K562 (cell line): Measurements from ENCODE around the gene DAB2IP. TPM values are rescaled to one million over a fixed set of nuclear protein-coding genes. Genes with fewer than 3 reads are reported as not detected.

Experiments
- ATAC-seq: fragments of 200-7000 bp; cut with Tn5 transposase; 3 replicates; pipeline ENCODE4 v1.9.1; 2020; ENCODE audit warnings: moderate library complexity
- BruUV-seq: library from RNA; stranded (reverse); fragments of 400-500 nt; replicated peaks from 2 replicates; lab custom pipeline; 2021; lab: Mats Ljungman, UMichigan
- CTCF ChIA-PET: fragments of 300-600 bp; formaldehyde crosslinking; extraction: SDS; loops from one replicate; lab custom pipeline; 2021; ENCODE audit warnings: low intra/inter-chr PET ratio; lab: Yijun Ruan, JAX
- POLR2A ChIA-PET: fragments of 300-600, 350-650 bp; sonication (Branson Sonifier 250); formaldehyde crosslinking; extraction: SDS; loops from one replicate; lab custom pipeline; 2021; ENCODE audit warnings: antibody characterized with exemption, inconsistent platforms; lab: Yijun Ruan, JAX
- DNase-seq, 4 experiments: peaks; one replicate each; pipeline versions ENCODE4 v3.0.0 to v3.0.0-alpha.2; 2011 to 2018; ENCODE audit warnings: low spot score in 3 of 4, mixed read lengths in 3 of 4; ENCODE audit errors: extremely low read depth in 1 of 4
- FAIRE-seq: peaks from 2 replicates; lab custom pipeline; 2011; peaks lifted over from hg19 to GRCh38; lab: Jason Lieb, UNC
- H2AFZ ChIP-seq: 2 replicates; pipeline ENCODE4 v1.6.0; 2011; ENCODE audit warnings: low read depth, low read length, control low read depth, inconsistent platforms
- H3K27ac ChIP-seq: fragments of 200-600 bp; 3 replicates; pipeline ENCODE4 v1.8.0; 2011; ENCODE audit warnings: low read depth, mild to moderate bottlenecking, control low read depth, inconsistent platforms, low read length, moderate library complexity, mixed read lengths; ENCODE audit errors: extremely low read depth
- H3K27me3 ChIP-seq, 2 experiments: fragments of 300-600 bp in 1 of 2; 2 replicates in 1 of 2; 3 replicates in 1 of 2; pipeline versions ENCODE4 v1.6.0 to v1.8.0; 2011; ENCODE audit warnings: inconsistent platforms in 2 of 2, low read length in 2 of 2, mild to moderate bottlenecking in 1 of 2, mixed read lengths in 1 of 2, moderate library complexity in 1 of 2; ENCODE audit not compliant: control insufficient read depth in 2 of 2, insufficient read depth in 2 of 2
- H3K36me3 ChIP-seq: fragments of 300-600 bp; 3 replicates; pipeline ENCODE4 v1.8.0; 2011; ENCODE audit warnings: mild to moderate bottlenecking, low read length, inconsistent platforms; ENCODE audit not compliant: control insufficient read depth, insufficient read depth
- H3K4me1 ChIP-seq, 2 experiments: fragments of 200-600 bp in 1 of 2; replicated peaks in 1 of 2; 2 replicates in 1 of 2; 3 replicates in 1 of 2; pipeline versions ENCODE4 v1.5.1 to v1.8.0; 2011; ENCODE audit warnings: inconsistent platforms in 2 of 2, low read length in 2 of 2, mild to moderate bottlenecking in 1 of 2, mixed read lengths in 1 of 2, moderate library complexity in 1 of 2; ENCODE audit not compliant: control insufficient read depth in 2 of 2, insufficient read depth in 2 of 2
- H3K4me2 ChIP-seq: 2 replicates; pipeline ENCODE4 v1.6.1; 2011; ENCODE audit warnings: low read length, control low read depth, inconsistent platforms, mixed read lengths; ENCODE audit not compliant: insufficient read depth
- H3K4me3 ChIP-seq: fragments of 200-600 bp; sonication (generic), shearing (Covaris generic); 2 replicates; pipeline ENCODE4 v1.5.1; 2016; ENCODE audit warnings: control low read depth, inconsistent platforms
- H3K79me2 ChIP-seq: fragments of 200-600 bp; 3 replicates; pipeline ENCODE4 v1.8.0; 2011; ENCODE audit warnings: low read length, inconsistent platforms; ENCODE audit not compliant: control insufficient read depth, insufficient read depth
- H3K9ac ChIP-seq, 2 experiments: 2 replicates each; pipeline versions ENCODE4 v1.6.0 to v1.6.1; 2011; ENCODE audit warnings: low read depth in 2 of 2, low read length in 2 of 2, control low read depth in 1 of 2, inconsistent platforms in 1 of 2, mild to moderate bottlenecking in 1 of 2, mixed read lengths in 1 of 2; ENCODE audit not compliant: insufficient read depth in 1 of 2
- H3K9me1 ChIP-seq: one replicate; pipeline ENCODE4 v1.6.0; 2011; ENCODE audit warnings: inconsistent platforms, mild to moderate bottlenecking, low read length, moderate library complexity; ENCODE audit not compliant: control insufficient read depth, insufficient read depth
- H3K9me3 ChIP-seq: replicated peaks from 2 replicates; pipeline ENCODE4 v1.5.1; 2011; ENCODE audit warnings: low read depth, low read length, inconsistent platforms; ENCODE audit not compliant: control insufficient read depth, insufficient read depth
- H4K20me1 ChIP-seq: replicated peaks from 2 replicates; pipeline ENCODE4 v1.6.1; 2011; ENCODE audit warnings: low read length, inconsistent platforms, mixed read lengths; ENCODE audit not compliant: control insufficient read depth, insufficient read depth
- ARID1B ChIP-seq: fragments of 450-650 bp; IDR thresholded peaks from 2 replicates; pipeline ENCODE4 v1.6.1; 2016; ENCODE audit warnings: antibody characterized with exemption, mild to moderate bottlenecking, inconsistent platforms
- BMI1 ChIP-seq: fragments of 150-350 bp; IDR thresholded peaks from 2 replicates; pipeline ENCODE4 v1.6.1; 2014; ENCODE audit warnings: low read length
- BRCA1 ChIP-seq, 2 experiments: fragments of 450-650 bp in 1 of 2; sonication (generic) in 1 of 2; formaldehyde crosslinking in 1 of 2; IDR thresholded peaks; 2 replicates each; pipeline versions ENCODE4 v1.5.0 to v1.6.1; 2017 to 2020; ENCODE audit warnings: mild to moderate bottlenecking in 1 of 2, missing genetic modification reagents in 1 of 2
- ESRRA ChIP-seq: fragments of 450-650 bp; IDR thresholded peaks from 2 replicates; pipeline ENCODE4 v1.6.1; 2014; ENCODE audit warnings: low read depth, mild to moderate bottlenecking, moderate library complexity, borderline replicate concordance
- GATA2 ChIP-seq: sonication (generic); formaldehyde crosslinking; IDR thresholded peaks from 2 replicates; pipeline ENCODE4 v1.4.0; 2020; ENCODE audit warnings: mild to moderate bottlenecking, missing genetic modification reagents
- MAZ ChIP-seq, 2 experiments: fragments of 450-650 bp in 1 of 2; sonication (generic) in 1 of 2; formaldehyde crosslinking; IDR thresholded peaks in 1 of 2; conservative IDR thresholded peaks in 1 of 2; 2 replicates each; pipeline versions ENCODE4 v1.4.0 to v1.5.0; 2020; ENCODE audit warnings: mild to moderate bottlenecking in 1 of 2, missing genetic modification reagents in 1 of 2
- MTA2 ChIP-seq: fragments of 450-650 bp; IDR thresholded peaks from 2 replicates; pipeline ENCODE4 v1.6.1; 2016; ENCODE audit warnings: low read depth
- MYBL2 ChIP-seq, 2 experiments: fragments of 450-650 bp in 1 of 2; sonication (generic) in 1 of 2; formaldehyde crosslinking in 1 of 2; IDR thresholded peaks; 2 replicates each; pipeline versions ENCODE4 v1.6.1 to v1.8.1; 2017 to 2022; ENCODE audit warnings: borderline replicate concordance in 1 of 2, inconsistent platforms in 1 of 2, low read depth in 1 of 2, mild to moderate bottlenecking in 1 of 2, missing genetic modification reagents in 1 of 2, moderate library complexity in 1 of 2
- PML ChIP-seq: IDR thresholded peaks from 2 replicates; pipeline ENCODE4 v1.6.1; 2012; ENCODE audit warnings: low read length, inconsistent platforms
- POLR2G ChIP-seq: fragments of 200-400 bp; formaldehyde crosslinking; IDR thresholded peaks from 2 replicates; pipeline ENCODE4 v1.6.1; 2017; ENCODE audit warnings: low read depth, mild to moderate bottlenecking, antibody characterized with exemption, low read length, moderate library complexity
- TAL1 ChIP-seq: fragments of 450-650 bp; IDR thresholded peaks from 2 replicates; pipeline ENCODE4 v1.6.1; 2016; ENCODE audit warnings: mild to moderate bottlenecking
- ZBTB1 ChIP-seq: sonication (generic); formaldehyde crosslinking; IDR thresholded peaks from 2 replicates; pipeline ENCODE4 v1.8.1; 2023; ENCODE audit warnings: missing genetic modification reagents, low read depth, mild to moderate bottlenecking, borderline replicate concordance
- ZMIZ1 ChIP-seq, 2 experiments: fragments of 150-350 bp in 1 of 2; IDR thresholded peaks; 2 replicates each; pipeline ENCODE4 v1.6.1; 2012 to 2016; ENCODE audit warnings: low read depth in 2 of 2, low read length in 2 of 2, mild to moderate bottlenecking in 1 of 2, moderate library complexity in 1 of 2
- WGBS: fragments of 100-300 bp; shearing (Covaris generic); methylation state at CpG from one replicate; pipeline ENCODE4 v1.1.6; 2016; ENCODE audit warnings: low coverage, mixed read lengths; ENCODE audit not compliant: insufficient coverage; ENCODE audit errors: missing lambda C conversion rate; 5-methylcytosine and 5-hydroxymethylcytosine counted together
- in situ Hi-C: fragments of 300-500 bp; cut with MboI; formaldehyde crosslinking; loops from 4 replicates; pipeline ENCODE4 v1.15.0; 2018; ENCODE audit warnings: inconsistent platforms, mixed read lengths
- intact Hi-C: fragments of 100-400 bp; cut with micrococcal nuclease; formaldehyde crosslinking; loops from 2 replicates; pipeline ENCODE4 v1.14.2; 2022
- polyA plus RNA-seq, 8 experiments: library from polyadenylated mRNA; depleted of rRNA in 4 of 8; stranded (reverse) in 5 of 8; unstranded in 3 of 8; fragments of >200 nt; fragmentation: Nextera tagmentation in 2 of 8; fragmentation: Illumina TruSeq in 1 of 8; extraction: Ambion mirVana in 2 of 8; extraction: Trizol in 1 of 8; gene quantifications; 2 replicates each; pipeline versions ENCODE4 v1.2.1 to v1.2.3, GENCODE V29; 2011 to 2014; ENCODE audit warnings: inconsistent platforms in 1 of 8, missing spikeins in 1 of 8
- total RNA-seq, 7 experiments: library from RNA; depleted of rRNA in 6 of 7; stranded (reverse); fragments of >200 nt in 6 of 7; fragmentation: Illumina TruSeq in 2 of 7; extraction: Trizol in 2 of 7; gene quantifications; 2 replicates each; pipeline versions ENCODE4 v1.2.1 to v1.2.3, GENCODE V29; 2011 to 2021; ENCODE audit warnings: low replicate concordance in 1 of 7
- TF ChIP-seq, protein P1 (sequence below): fragments of 450-650 bp; IDR thresholded peaks from 2 replicates; pipeline ENCODE4 v1.6.1; 2016; ENCODE audit warnings: low read depth, mild to moderate bottlenecking, moderate library complexity

DAB2IP gene
- total and polyA plus RNA-seq, 9 of the 15 experiments (the other 6 are each of a cell fraction or from before 2014, with no cell fraction given): 0.04 to 0.31 (median 0.08) TPM; not detected in 5

GRCh38 chr9:121645853-121646807, 5.3 kb upstream of the DAB2IP start (continued):
- no peak for TF ChIP-seq BRCA1 (IDR thresholded peaks at IDR 0.05)
- TF ChIP-seq BRCA1 (CRISPR knock-in tag; IDR thresholded peaks at IDR 0.05): no peak
- no peak for TF ChIP-seq ZBTB1 (CRISPR knock-in tag)

GRCh38 chr9:121646992-121647391, 4.4 kb upstream of the DAB2IP start:
- H3K4me3 ChIP-seq: no peak overlapping the region
- FAIRE-seq (peak; percentile 84), ATAC-seq (peak; percentile 57), DNase-seq (peak; percentile 63 to 72 (median 68))
- in situ Hi-C loops (no loop called here), intact Hi-C loops (no loop called here)
- no peak overlapping the region for H3K9ac ChIP-seq
- H3K27ac ChIP-seq: no peak overlapping the region
- ChIA-PET CTCF (no interaction called here), POLR2A (interaction anchor here (0.7 kb wide), 1 partner anchor 10 kb away, joined by 3 read pairs; no protein-coding TSS in a partner anchor)
- no TSS peak for BruUV-seq
- H3K79me2 ChIP-seq: no peaks in the 10 kb centered on the region
- WGBS: 0% methylated on average over 1 of the region's 1 CpG
- peaks cover 13% of the 10 kb centered on the region; the same call in 1 of the 2 replicates for H4K20me1 ChIP-seq
- H3K4me1 ChIP-seq: peaks cover 0 to 15% of the 10 kb centered on the region in 2 experiments; a peak in 3 of 5 replicates
- no peak overlapping the region for H3K4me2 ChIP-seq
- no peaks in the 10 kb centered on the region for H3K9me1 ChIP-seq
- H3K27me3 ChIP-seq: peaks cover 12 to 34% of the 10 kb centered on the region in 2 experiments
- H2AFZ ChIP-seq: no peak overlapping the region
- no peaks in the 10 kb centered on the region for H3K9me3 ChIP-seq
- H3K36me3 ChIP-seq: no peaks in the 10 kb centered on the region
- TF ChIP-seq MTA2: peak; percentile 42; the same call in 1 of the 2 replicates
- peak; percentile 49; the same call in 1 of the 2 replicates for TF ChIP-seq GATA2 (CRISPR knock-in tag)
- TF ChIP-seq, protein P1, sequence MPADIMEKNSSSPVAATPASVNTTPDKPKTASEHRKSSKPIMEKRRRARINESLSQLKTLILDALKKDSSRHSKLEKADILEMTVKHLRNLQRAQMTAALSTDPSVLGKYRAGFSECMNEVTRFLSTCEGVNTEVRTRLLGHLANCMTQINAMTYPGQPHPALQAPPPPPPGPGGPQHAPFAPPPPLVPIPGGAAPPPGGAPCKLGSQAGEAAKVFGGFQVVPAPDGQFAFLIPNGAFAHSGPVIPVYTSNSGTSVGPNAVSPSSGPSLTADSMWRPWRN: peak; percentile 44; the same call in 1 of the 2 replicates
- TF ChIP-seq TAL1: peak; percentile 79
- peak in 1 of 2 experiments; percentile 52; a peak in 1 of 4 replicates for TF ChIP-seq MAZ (CRISPR knock-in tag; conservative IDR thresholded peaks at IDR 0.05 in 1 of 2, IDR thresholded peaks at IDR 0.05 in 1 of 2)
- peak; percentile 47; the same call in 1 of the 2 replicates for TF ChIP-seq ESRRA
- TF ChIP-seq ZMIZ1 (IDR thresholded peaks at IDR 0.05; ENCODE audit: low read depth in 2 of 2, low read length in 2 of 2): 0 out of 4 replicates have a peak, but pooled peaks of 1 of the 2 experiments have one; percentile 40
- TF ChIP-seq PML: peak; percentile 59; the same call in 1 of the 2 replicates
- peak; percentile 48; the same call in 1 of the 2 replicates for TF ChIP-seq ZBTB1 (CRISPR knock-in tag)
- no peak for TF ChIP-seq POLR2G
- no peak for TF ChIP-seq BMI1
- peak; percentile 75 for TF ChIP-seq ARID1B
- no peak for TF ChIP-seq MYBL2 (IDR thresholded peaks at IDR 0.05; ENCODE audit: low read depth)
- no peak for TF ChIP-seq MYBL2 (CRISPR knock-in tag; IDR thresholded peaks at IDR 0.05; ENCODE audit: borderline replicate concordance)
